ENCODE results near the gene YY2. TPM values are rescaled to one million over a fixed set of nuclear protein-coding genes. Genes with fewer than 3 reads are reported as not detected.

The YY2 gene
- total RNA-seq, 3 donors from 2014 or later (not counting 1 experiment from before 2014, with no cell fraction given) = 0.92 to 1.9 (median 1.2) TPM

DNA sequence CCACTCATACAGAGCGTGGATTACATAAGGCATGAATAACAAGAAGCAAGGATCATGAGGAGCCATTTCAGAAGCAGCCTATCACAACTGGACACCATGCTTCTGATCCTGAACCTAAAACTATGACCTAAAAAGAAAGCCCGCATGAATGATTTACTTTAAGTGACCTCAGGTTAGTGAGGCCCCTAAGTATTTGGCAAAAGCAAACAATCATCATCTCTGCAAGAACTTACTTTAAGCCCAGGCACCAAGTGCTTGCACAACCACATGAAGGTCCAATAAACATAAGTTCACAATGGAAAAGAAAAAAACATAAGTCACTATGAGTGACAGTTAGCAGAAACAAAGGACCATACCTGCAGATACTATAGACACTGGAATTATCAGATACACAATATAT, 24.3 kb upstream of the YY2 start:
- Histone ChIP-seq H3K27me3 (ENCODE audit: control insufficient read depth, insufficient read depth, low read length) (no peaks in the 10 kb centered on the region), H3K4me1 (ENCODE audit: control insufficient read depth, insufficient read depth, low read length) (no peaks in the 10 kb centered on the region), H3K36me3 (ENCODE audit: control insufficient read depth, insufficient read depth, low read length) (no peaks in the 10 kb centered on the region), H3K9me3 (ENCODE audit: control insufficient read depth, insufficient read depth, low read length) (no peaks in the 10 kb centered on the region), H3K27ac (ENCODE audit: low read length) (no peak overlapping the region), H3K4me3 (ENCODE audit: low read length) (no peak overlapping the region)
- Mint-ChIP-seq H3K4me1 (no peaks in the 10 kb centered on the region), H3K27me3 (ENCODE audit: low read depth in 2 of 2) (peaks cover 8 to 11% of the 10 kb centered on the region in 2 donors), H3K9me3 (no peaks in the 10 kb centered on the region), H3K36me3 (no peaks in the 10 kb centered on the region), H3K4me3 (no peak overlapping the region), H3K27ac (no peak overlapping the region)
- ATAC-seq (no peak), DNase-seq (no peak)
- intact Hi-C loops (cut with micrococcal nuclease) = no loop called here
- WGBS (ENCODE audit: insufficient coverage) = 100% methylated on average over 2 of the region's 2 CpGs
- TF ChIP-seq, protein P1, sequence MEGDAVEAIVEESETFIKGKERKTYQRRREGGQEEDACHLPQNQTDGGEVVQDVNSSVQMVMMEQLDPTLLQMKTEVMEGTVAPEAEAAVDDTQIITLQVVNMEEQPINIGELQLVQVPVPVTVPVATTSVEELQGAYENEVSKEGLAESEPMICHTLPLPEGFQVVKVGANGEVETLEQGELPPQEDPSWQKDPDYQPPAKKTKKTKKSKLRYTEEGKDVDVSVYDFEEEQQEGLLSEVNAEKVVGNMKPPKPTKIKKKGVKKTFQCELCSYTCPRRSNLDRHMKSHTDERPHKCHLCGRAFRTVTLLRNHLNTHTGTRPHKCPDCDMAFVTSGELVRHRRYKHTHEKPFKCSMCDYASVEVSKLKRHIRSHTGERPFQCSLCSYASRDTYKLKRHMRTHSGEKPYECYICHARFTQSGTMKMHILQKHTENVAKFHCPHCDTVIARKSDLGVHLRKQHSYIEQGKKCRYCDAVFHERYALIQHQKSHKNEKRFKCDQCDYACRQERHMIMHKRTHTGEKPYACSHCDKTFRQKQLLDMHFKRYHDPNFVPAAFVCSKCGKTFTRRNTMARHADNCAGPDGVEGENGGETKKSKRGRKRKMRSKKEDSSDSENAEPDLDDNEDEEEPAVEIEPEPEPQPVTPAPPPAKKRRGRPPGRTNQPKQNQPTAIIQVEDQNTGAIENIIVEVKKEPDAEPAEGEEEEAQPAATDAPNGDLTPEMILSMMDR (IDR thresholded peaks at IDR 0.05) = no peak

GRCh38 chrX:21837056-21837455, 18.7 kb upstream of the YY2 start:
- H3K27ac Mint-ChIP-seq = no peak overlapping the region

GRCh38 chrX:21838937-21839333, 16.9 kb upstream of the YY2 start:
- Mint-ChIP-seq H3K27ac (peak overlapping the region; percentile 83 to 86), H3K4me3 (peak overlapping the region; percentile 94), H3K4me1 (peaks cover 7% of the 10 kb centered on the region in 2 donors), H3K36me3 (no peaks in the 10 kb centered on the region), H3K27me3 (ENCODE audit: low read depth in 2 of 2) (peaks cover 0 to 3% of the 10 kb centered on the region in 2 donors), H3K9me3 (no peaks in the 10 kb centered on the region)
- H3K9me3 ChIP-seq (ENCODE audit: control insufficient read depth, insufficient read depth, low read length) = no peaks in the 10 kb centered on the region
- H3K27ac ChIP-seq (ENCODE audit: low read length) = peak overlapping the region; percentile 72
- peak overlapping the region; percentile 79 for H3K4me3 ChIP-seq (ENCODE audit: low read length)
- ATAC-seq = peak; percentile 2 to 19 (median 18)
- H3K4me1 ChIP-seq (ENCODE audit: control insufficient read depth, insufficient read depth, low read length) = peaks cover 10% of the 10 kb centered on the region
- peak in 1 of 2 donors; percentile 42 for DNase-seq
- no peaks in the 10 kb centered on the region for H3K36me3 ChIP-seq (ENCODE audit: control insufficient read depth, insufficient read depth, low read length)
- TF ChIP-seq, protein P1 (IDR thresholded peaks at IDR 0.05) = no peak
- WGBS (ENCODE audit: insufficient coverage) = 0% methylated on average over 1 of the region's 4 CpGs
- intact Hi-C loops (cut with micrococcal nuclease) = no loop called here
- no peaks in the 10 kb centered on the region for H3K27me3 ChIP-seq (ENCODE audit: control insufficient read depth, insufficient read depth, low read length)

More at GRCh38 chrX:21837056-21837455, 18.7 kb upstream of the YY2 start:
- H3K36me3 ChIP-seq (ENCODE audit: control insufficient read depth, insufficient read depth, low read length) = no peaks in the 10 kb centered on the region
- H3K4me1 ChIP-seq (ENCODE audit: control insufficient read depth, insufficient read depth, low read length) = peaks cover 10% of the 10 kb centered on the region
- H3K36me3 Mint-ChIP-seq = no peaks in the 10 kb centered on the region
- 97% methylated on average over 2 of the region's 2 CpGs for WGBS (ENCODE audit: insufficient coverage)
- TF ChIP-seq, protein P1 (IDR thresholded peaks at IDR 0.05) = no peak
- no peaks in the 10 kb centered on the region for H3K27me3 ChIP-seq (ENCODE audit: control insufficient read depth, insufficient read depth, low read length)
- H3K4me3 ChIP-seq (ENCODE audit: low read length) = no peak overlapping the region
- peaks cover 7% of the 10 kb centered on the region in 2 donors for H3K4me1 Mint-ChIP-seq
- intact Hi-C loops (cut with micrococcal nuclease) = no loop called here
- H3K27ac ChIP-seq (ENCODE audit: low read length) = no peak overlapping the region
- H3K9me3 Mint-ChIP-seq = no peaks in the 10 kb centered on the region
- no peaks in the 10 kb centered on the region for H3K9me3 ChIP-seq (ENCODE audit: control insufficient read depth, insufficient read depth, low read length)
- ATAC-seq (no peak), DNase-seq (no peak)
- no peak overlapping the region for H3K4me3 Mint-ChIP-seq
- peaks cover 0 to 3% of the 10 kb centered on the region in 2 donors for H3K27me3 Mint-ChIP-seq (ENCODE audit: low read depth in 2 of 2)

All from natural killer cell (primary cell).